GM21360 (cell line): ENCODE results near the gene INO80C.

Source experiments
- ATAC-seq: cut with Tn5 transposase; IDR thresholded peaks from one replicate; pipeline ENCODE4 v1.9.1; 2021; ENCODE audit warnings: mild to moderate bottlenecking, moderate library complexity; ENCODE audit not compliant: unreplicated experiment

Gene INO80C, protein sequence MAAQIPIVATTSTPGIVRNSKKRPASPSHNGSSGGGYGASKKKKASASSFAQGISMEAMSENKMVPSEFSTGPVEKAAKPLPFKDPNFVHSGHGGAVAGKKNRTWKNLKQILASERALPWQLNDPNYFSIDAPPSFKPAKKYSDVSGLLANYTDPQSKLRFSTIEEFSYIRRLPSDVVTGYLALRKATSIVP

GRCh38 chr18:35497370-35498197 lies at the start of gene INO80C:
INO80C (minus strand) TSS chr18:35497960; CDS start chr18:35497874, 86 bp downstream.
- ATAC-seq, result peak; percentile 88

GRCh38 chr18:35547008-35547605 lies 49.3 kb upstream of the INO80C start:
- ATAC-seq, result no peak

DNA sequence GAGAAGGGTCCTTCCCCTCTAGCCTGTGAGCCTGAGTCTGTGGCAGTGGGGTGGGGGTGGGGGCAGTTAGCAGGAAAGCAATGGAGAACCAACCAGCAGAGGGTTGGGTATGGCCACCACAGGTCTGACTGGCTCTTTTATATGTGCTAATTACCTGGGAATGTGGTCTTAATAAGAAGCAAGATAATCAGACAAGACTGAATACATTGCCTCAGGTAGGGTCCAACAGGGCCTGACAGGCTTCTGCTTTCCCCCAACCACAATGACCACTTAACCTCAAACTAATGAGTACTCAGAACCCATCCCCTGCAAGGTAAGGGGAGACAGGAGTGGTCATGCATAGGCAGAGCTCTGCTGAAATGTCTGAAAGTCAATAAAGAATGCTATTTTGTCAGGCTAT lies 44.6 kb upstream of the INO80C start:
- ATAC-seq, result no peak

DNA sequence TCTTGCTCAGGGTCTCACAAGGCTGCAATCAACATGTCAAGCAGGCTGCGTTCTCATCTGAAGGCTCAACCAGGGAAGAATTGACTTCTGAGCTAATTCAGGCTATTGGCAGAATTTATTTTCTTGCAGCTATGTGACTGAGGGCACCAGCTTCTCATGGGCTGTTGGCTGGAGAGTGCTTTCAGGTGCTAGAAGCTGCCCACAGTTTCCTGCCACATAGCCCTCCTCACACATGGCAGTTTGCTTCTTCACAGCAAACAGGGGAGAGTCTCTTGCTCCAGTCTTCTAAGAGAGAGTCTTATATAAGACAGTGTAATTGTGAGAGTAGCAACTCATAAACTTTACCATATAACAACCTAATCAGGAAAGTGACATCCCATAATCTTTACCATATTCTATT lies 37.5 kb upstream of the INO80C start:
- ATAC-seq, result no peak

DNA sequence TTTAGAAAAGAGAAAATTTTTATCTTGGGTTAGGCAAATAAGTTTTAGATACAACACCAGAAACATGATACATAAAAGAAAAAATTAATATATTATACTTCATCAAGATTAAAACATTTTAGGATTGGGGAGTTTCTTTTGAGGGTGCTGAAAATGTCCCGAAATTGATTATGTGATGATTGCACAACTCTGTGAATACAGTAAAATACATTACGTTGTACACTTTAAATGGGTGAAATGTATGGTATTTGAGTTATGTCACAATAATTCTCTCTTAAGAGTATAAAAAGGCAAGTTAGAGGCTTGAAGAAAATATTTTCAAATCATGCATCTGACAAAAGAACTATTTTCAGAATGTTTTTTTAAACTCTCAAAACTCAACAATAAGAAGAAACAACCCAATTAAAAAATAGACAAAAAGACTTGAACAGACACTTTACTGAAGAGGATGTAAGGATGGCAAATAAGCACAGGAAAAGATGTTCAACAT lies 36.2 kb upstream of the INO80C start:
- ATAC-seq, result no peak

DNA sequence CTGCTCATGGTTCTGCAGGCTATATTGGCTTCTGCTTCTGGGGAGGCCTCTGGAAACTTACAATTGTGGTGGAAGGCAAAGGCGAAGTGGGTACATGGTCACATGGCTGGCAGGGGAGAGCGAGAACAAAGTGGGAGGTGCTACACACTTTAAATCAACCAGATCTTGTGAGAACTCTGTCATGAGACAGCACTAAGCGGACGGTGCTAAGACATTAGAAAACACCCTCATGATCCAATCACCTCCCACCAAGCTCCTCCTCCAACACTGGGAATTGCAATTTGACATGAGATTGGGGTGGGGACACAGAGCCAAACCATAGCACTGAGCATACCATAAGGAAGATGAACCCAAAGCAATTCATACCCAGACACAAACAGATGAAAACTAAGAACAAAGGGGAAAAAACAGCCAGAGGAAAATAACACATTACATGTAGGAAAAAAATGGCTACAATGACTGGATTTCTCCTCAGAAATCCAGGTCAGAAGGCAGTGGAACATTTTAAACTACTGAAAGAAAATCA lies 31.1 kb upstream of the INO80C start:
- no peak for ATAC-seq

DNA sequence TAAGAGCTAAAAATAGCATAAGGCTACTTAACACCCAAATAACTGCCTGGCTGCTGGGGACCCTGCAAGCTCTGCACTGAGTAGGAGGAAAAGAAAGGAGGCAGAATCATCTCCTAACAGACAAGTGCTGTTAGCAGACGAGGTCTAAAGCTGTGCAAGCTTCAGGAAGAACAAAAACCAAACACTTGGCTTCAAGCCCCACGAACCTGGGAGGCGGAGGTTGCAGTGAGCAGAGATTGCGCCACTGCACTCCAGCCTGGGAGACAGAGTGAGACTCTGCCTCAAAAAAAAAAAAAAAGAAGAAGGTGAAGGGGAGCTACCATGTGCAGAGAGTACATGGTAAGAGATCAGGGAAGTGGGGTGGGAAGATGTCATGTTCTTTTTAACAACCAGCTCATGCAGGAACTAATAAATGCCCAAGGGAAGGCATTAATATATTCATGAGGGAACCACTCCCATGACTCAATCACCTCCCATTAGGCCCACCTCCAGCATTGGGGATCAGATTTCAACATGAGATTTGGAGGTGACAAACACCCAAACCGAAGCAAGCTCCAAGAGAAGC lies 28.8 kb upstream of the INO80C start:
- no peak for ATAC-seq

- ATAC-seq, result no peak
Measured at GRCh38 chr18:35525795-35526494, 28.2 kb upstream of the INO80C start.

GRCh38 chr18:35524226-35524625 lies 26.5 kb upstream of the INO80C start:
- ATAC-seq, result no peak

- ATAC-seq, result no peak
Measured at GRCh38 chr18:35522130-35522959, 24.6 kb upstream of the INO80C start.

- no peak for ATAC-seq
Measured at GRCh38 chr18:35521133-35521532, 23.4 kb upstream of the INO80C start.

DNA sequence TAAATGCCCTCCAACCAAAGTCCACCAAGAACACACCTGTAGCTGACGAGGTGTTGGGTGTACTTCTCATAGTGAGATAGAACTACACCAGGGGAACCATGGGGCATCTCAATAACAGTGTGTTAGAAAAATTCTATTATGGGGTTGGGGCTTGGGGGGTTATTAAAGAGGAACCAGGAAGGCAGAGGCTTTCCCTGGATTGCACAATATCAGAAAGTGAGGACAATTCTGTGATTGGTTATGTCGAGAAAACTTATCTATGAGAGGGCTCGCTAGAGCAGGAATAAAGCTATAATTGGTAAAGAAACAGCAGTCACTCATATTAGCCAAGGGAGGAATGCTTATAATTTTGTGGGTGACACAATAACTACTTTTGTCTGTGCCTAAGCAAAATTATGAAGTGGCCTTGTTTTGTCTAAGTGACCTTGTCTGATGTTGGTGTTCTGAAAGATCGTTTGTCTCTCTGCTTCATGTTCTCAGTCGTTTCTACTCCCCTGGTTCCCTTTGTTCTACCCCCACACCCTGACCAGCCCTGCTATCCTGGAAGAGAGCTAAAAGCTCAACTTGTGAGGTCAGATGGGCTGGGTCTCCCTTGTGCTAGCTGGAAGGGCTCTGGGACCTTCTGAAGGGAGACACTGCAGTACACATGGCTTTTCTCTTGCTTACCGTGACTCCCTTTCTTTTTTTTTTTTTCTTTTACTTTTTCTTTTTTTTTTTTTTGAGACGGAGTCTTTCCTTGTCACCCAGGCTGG lies 21.6 kb upstream of the INO80C start:
- ATAC-seq, result no peak

DNA sequence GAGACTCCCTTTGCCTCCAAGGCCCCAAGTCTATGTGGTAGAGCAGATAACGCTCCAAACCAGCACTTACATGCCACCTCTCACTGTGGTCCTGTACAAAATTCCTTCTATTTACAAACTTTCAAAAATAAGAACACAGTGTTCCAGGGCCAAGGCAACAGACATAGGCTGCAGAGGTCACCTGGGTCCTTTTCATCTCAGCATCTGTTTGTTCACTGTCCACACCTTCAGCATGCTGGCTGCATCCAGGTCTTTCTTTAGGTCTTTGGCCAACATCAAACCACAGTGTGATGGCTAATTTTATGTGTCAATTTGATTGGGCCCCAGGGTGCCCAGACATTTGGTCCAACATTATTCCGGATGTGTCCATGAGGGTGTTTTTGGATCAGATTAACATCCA lies 20.0 kb upstream of the INO80C start:
- no peak for ATAC-seq

GRCh38 chr18:35516789-35517188 lies 19.0 kb upstream of the INO80C start:
- ATAC-seq, result no peak

GRCh38 chr18:35516351-35516750 lies 18.6 kb upstream of the INO80C start:
- no peak for ATAC-seq

GRCh38 chr18:35515460-35516130 lies 17.8 kb upstream of the INO80C start:
- no peak for ATAC-seq

- no peak for ATAC-seq
Measured at GRCh38 chr18:35514752-35515459, 17.1 kb upstream of the INO80C start.

DNA sequence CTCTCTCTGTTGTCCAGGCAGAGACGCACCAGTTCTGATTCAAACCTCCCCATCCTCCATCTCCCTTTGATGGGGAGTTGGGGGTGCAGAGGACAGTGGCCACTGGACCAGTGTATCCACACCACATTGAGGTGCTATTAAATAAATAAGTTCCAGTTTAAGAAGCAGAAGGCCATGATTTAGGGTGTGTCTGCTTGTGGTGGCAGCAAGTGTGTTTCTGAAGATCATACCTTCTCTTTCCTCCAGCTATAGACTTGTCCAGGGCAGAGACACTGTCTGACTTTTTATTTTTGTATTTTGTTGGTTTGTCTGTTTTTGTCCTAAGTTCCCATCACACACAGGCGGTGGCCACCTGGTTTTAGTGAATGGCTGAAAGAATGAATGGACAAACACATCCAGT lies 16.5 kb upstream of the INO80C start:
- no peak for ATAC-seq
